ENCODE data around the gene TAS1R2.

GRCh38 chr1:18820791-18821641 is 38.4 kb downstream of the TAS1R2 start:
- TF ChIP-seq, protein P1, sequence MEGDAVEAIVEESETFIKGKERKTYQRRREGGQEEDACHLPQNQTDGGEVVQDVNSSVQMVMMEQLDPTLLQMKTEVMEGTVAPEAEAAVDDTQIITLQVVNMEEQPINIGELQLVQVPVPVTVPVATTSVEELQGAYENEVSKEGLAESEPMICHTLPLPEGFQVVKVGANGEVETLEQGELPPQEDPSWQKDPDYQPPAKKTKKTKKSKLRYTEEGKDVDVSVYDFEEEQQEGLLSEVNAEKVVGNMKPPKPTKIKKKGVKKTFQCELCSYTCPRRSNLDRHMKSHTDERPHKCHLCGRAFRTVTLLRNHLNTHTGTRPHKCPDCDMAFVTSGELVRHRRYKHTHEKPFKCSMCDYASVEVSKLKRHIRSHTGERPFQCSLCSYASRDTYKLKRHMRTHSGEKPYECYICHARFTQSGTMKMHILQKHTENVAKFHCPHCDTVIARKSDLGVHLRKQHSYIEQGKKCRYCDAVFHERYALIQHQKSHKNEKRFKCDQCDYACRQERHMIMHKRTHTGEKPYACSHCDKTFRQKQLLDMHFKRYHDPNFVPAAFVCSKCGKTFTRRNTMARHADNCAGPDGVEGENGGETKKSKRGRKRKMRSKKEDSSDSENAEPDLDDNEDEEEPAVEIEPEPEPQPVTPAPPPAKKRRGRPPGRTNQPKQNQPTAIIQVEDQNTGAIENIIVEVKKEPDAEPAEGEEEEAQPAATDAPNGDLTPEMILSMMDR (IDR thresholded peaks at IDR 0.05; ENCODE audit: insufficient read depth, low read depth, low read length), result peak; percentile 80
- no peak for TF ChIP-seq EZH2 (IDR thresholded peaks at IDR 0.05; ENCODE audit: insufficient read depth, low read length)
